B cell (primary cell): ENCODE measurements around the gene NOL4L. TPM values are rescaled to one million over a fixed set of nuclear protein-coding genes. Genes with fewer than 3 reads are reported as not detected.

Experiments used
- ATAC-seq: fragments of 200-7000 bp; cut with Tn5 transposase; one replicate; pipeline ENCODE4 v1.10.0; 2021; ENCODE audit warnings: low read depth, mild to moderate bottlenecking, moderate number of reproducible peaks, moderate library complexity
- CTCF ChIA-PET: fragments of 350-600 bp; sonication (Branson Sonifier 250); formaldehyde crosslinking; loops from one replicate; lab custom pipeline; 2021; ENCODE audit warnings: antibody characterized with exemption, inconsistent platforms; lab: Charles Lee
- POLR2A ChIA-PET: fragments of 350-600 bp; sonication (Branson Sonifier 250); formaldehyde crosslinking; loops from one replicate; lab custom pipeline; 2021; ENCODE audit warnings: antibody characterized with exemption; lab: Charles Lee
- DNase-seq: peaks from one replicate; pipeline ENCODE4 v3.0.0; 2013
- H2AFZ ChIP-seq: 2 replicates; pipeline ENCODE4 v1.6.1; 2012; ENCODE audit warnings: mild to moderate bottlenecking, low read depth, low read length; ENCODE audit not compliant: insufficient read depth, poor library complexity, severe bottlenecking
- H3K27ac ChIP-seq, 2 donors: 1 replicate in 1 of 2; 2 replicates in 1 of 2; pipeline ENCODE4 v1.5.1; 2012 to 2013; ENCODE audit warnings: low read length in 2 of 2, mild to moderate bottlenecking in 2 of 2, moderate library complexity in 1 of 2
- H3K27me3 ChIP-seq, 4 experiments: fragments of 200-600 bp in 1 of 4; sonication (generic) in 1 of 4; replicated peaks in 1 of 4; 1 replicate in 2 of 4; 2 replicates in 2 of 4; pipeline versions ENCODE4 v1.6.1 to v1.7.0; 2013 to 2016; ENCODE audit warnings: low read length in 3 of 4, mild to moderate bottlenecking in 2 of 4, mixed read lengths in 1 of 4, moderate library complexity in 1 of 4; ENCODE audit not compliant: insufficient read depth in 4 of 4, control insufficient read depth in 3 of 4; ENCODE audit errors: control extremely low read depth in 1 of 4
- H3K36me3 ChIP-seq, 2 experiments: replicated peaks in 1 of 2; 1 replicate in 1 of 2; 2 replicates in 1 of 2; pipeline versions ENCODE4 v1.6.1 to v1.7.1; 2013; ENCODE audit warnings: low read length in 1 of 2; ENCODE audit not compliant: insufficient read depth in 2 of 2, control insufficient read depth in 1 of 2; ENCODE audit errors: control extremely low read depth in 1 of 2, extremely low read depth in 1 of 2
- H3K4me1 ChIP-seq, 2 donors: fragments of 200-600 bp in 1 of 2; sonication (generic) in 1 of 2; 1 replicate in 1 of 2; 2 replicates in 1 of 2; pipeline versions ENCODE4 v1.5.1 to v1.6.1; 2013 to 2017; ENCODE audit warnings: low read length in 2 of 2; ENCODE audit not compliant: control insufficient read depth in 2 of 2, insufficient read depth in 2 of 2
- H3K4me2 ChIP-seq: replicated peaks from 2 replicates; pipeline ENCODE3; 2012; ENCODE audit warnings: mild to moderate bottlenecking, low read depth, low read length; ENCODE audit not compliant: poor library complexity, severe bottlenecking
- H3K4me3 ChIP-seq, 5 experiments: fragments of 200-600 bp in 1 of 5; sonication (generic) in 1 of 5; 1 replicate in 3 of 5; 2 replicates in 2 of 5; pipeline versions ENCODE4 v1.5.1 to v1.7.0; 2011 to 2016; ENCODE audit warnings: low read length in 4 of 5, mild to moderate bottlenecking in 4 of 5, low read depth in 2 of 5, control low read depth in 1 of 5, moderate library complexity in 1 of 5; ENCODE audit not compliant: insufficient read depth in 1 of 5; ENCODE audit errors: control extremely low read depth in 1 of 5, extremely low read depth in 1 of 5
- H3K79me2 ChIP-seq: fragments of 200-600 bp; sonication (generic); one replicate; pipeline ENCODE4 v1.6.0; 2016; ENCODE audit warnings: low read length; ENCODE audit not compliant: control insufficient read depth, insufficient read depth
- H3K9ac ChIP-seq: fragments of 200-600 bp; sonication (generic); 2 replicates; pipeline ENCODE4 v1.6.1; 2017; ENCODE audit warnings: mild to moderate bottlenecking, low read length, moderate library complexity
- H3K9me3 ChIP-seq, 3 donors: one replicate each; pipeline versions ENCODE4 v1.6.1 to v1.7.1; 2013; ENCODE audit warnings: low read length in 2 of 3; ENCODE audit not compliant: control insufficient read depth in 2 of 3, insufficient read depth in 1 of 3; ENCODE audit errors: control extremely low read depth in 1 of 3
- H4K20me1 ChIP-seq: 2 replicates; pipeline ENCODE4 v1.6.0; 2012; ENCODE audit warnings: mild to moderate bottlenecking, low read length; ENCODE audit not compliant: insufficient read depth, control insufficient read depth, poor library complexity, severe bottlenecking
- H3K27ac Mint-ChIP-seq: one replicate; pipeline ENCODE4 v1.8.0; 2021; ENCODE audit warnings: mixed read lengths
- H3K27me3 Mint-ChIP-seq: one replicate; pipeline ENCODE4 v1.8.0; 2021; ENCODE audit warnings: mixed read lengths
- H3K4me1 Mint-ChIP-seq: one replicate; pipeline ENCODE4 v1.8.0; 2021; ENCODE audit warnings: mixed read lengths
- H3K4me3 Mint-ChIP-seq: one replicate; pipeline ENCODE4 v1.8.0; 2021; ENCODE audit warnings: mixed read lengths
- H3K9me3 Mint-ChIP-seq: one replicate; pipeline ENCODE4 v1.8.0; 2022; ENCODE audit warnings: mixed read lengths; ENCODE audit not compliant: insufficient read depth
- CTCF ChIP-seq: fragments of 200-600 bp; IDR thresholded peaks from one replicate; pipeline ENCODE4 v1.8.0; 2022; ENCODE audit warnings: antibody characterized with exemption, mild to moderate bottlenecking
- EZH2 ChIP-seq: IDR thresholded peaks from 2 replicates; pipeline ENCODE4 v1.6.1; 2012; ENCODE audit warnings: borderline replicate concordance, low read depth, mild to moderate bottlenecking, moderate library complexity, low read length; ENCODE audit not compliant: insufficient read depth, poor library complexity, severe bottlenecking
- WGBS: methylation state at CpG from one replicate; pipeline ENCODE4 v1.1.5; 2013; ENCODE audit warnings: missing lambda C conversion rate; ENCODE audit not compliant: insufficient coverage; 5-methylcytosine and 5-hydroxymethylcytosine counted together
- intact Hi-C: fragments of 100-400 bp; cut with micrococcal nuclease; formaldehyde crosslinking; loops from one replicate; pipeline ENCODE4 v1.10.0; 2022
- polyA plus RNA-seq: library from polyadenylated mRNA; depleted of rRNA; stranded (reverse); fragments of >200 nt; gene quantifications from 2 replicates; pipeline ENCODE4 v1.2.3, GENCODE V29; 2012
- total RNA-seq, 2 donors: library from RNA; stranded (reverse); fragments of 120-200 nt in 1 of 2; gene quantifications; 1 replicate in 1 of 2; 2 replicates in 1 of 2; pipeline versions ENCODE4 v1.2.3 to v1.2.4, GENCODE V29; 2013 to 2022

NOL4L gene
- total and polyA plus RNA-seq, 2 donors (not counting 1 experiment from before 2014, with no cell fraction given), result 6.5 to 7.9 TPM

- peak overlapping the region; percentile 57 for H3K9ac ChIP-seq
- H3K27me3 ChIP-seq, result no peaks in the 10 kb centered on the region
- TF ChIP-seq EZH2 (no peak), CTCF (no peak)
- WGBS, result 16% methylated on average over 18 of the region's 18 CpGs
- no peaks in the 10 kb centered on the region for H3K36me3 ChIP-seq
- H3K27ac ChIP-seq, result peak overlapping the region; percentile 88 to 92
- H3K4me2 ChIP-seq, result peak overlapping the region; percentile 91
- CTCF ChIA-PET, result interaction anchor here (0.6 to 9.0 kb wide), 3 partner anchors 13 to 65 kb away, joined by 3 to 99 read pairs (median 4); no protein-coding TSS in a partner anchor
- Mint-ChIP-seq H3K27ac (peak overlapping the region; percentile 86), H3K9me3 (no peaks in the 10 kb centered on the region), H3K27me3 (no peaks in the 10 kb centered on the region), H3K4me1 (peaks cover 57% of the 10 kb centered on the region), H3K4me3 (peak overlapping the region; percentile 68)
- H4K20me1 ChIP-seq, result no peaks in the 10 kb centered on the region
- peaks cover 4% of the 10 kb centered on the region for H3K79me2 ChIP-seq
- peak overlapping the region; percentile 80 for H2AFZ ChIP-seq
- no peak for ATAC-seq
- peak overlapping the region in 4 of 5 experiments; percentile 37 to 63 (median 54) for H3K4me3 ChIP-seq
- peaks cover 55 to 61% of the 10 kb centered on the region in 2 donors for H3K4me1 ChIP-seq
- DNase-seq, result peak; percentile 49
- POLR2A ChIA-PET, result interaction anchor here (0.6 to 2.0 kb wide), 3 partner anchors 12 to 42 kb away, joined by 5 to 10 read pairs (median 6); no protein-coding TSS in a partner anchor
- H3K9me3 ChIP-seq, result no peaks in the 10 kb centered on the region
- intact Hi-C loops, result loop anchor here (5.0 kb wide), 4 partner anchors 47 to 287 kb away; partner anchors contain the start of gene ASXL1
These were observed 49.7 kb downstream of the NOL4L start for GRCh38 chr20:32535316-32535952.
